Measurements from ENCODE around the gene PFKFB4. TPM values are rescaled to one million over a fixed set of nuclear protein-coding genes. Genes with fewer than 3 reads are reported as not detected.

The PFKFB4 gene
- 44.6 and 46.0 TPM in 2 replicates for total RNA-seq

GRCh38 chr3:48556796-48557626, at the start of gene PFKFB4:
PFKFB4 (minus strand) TSS chr3:48556803; CDS start chr3:48556777, 26 bp downstream.

GRCh38 chr3:48595075-48595525, 38.5 kb upstream of the PFKFB4 start, which contains the start of gene COL7A1:
COL7A1 (minus strand) TSS chr3:48595329; CDS start chr3:48595159, 170 bp downstream.

DNA sequence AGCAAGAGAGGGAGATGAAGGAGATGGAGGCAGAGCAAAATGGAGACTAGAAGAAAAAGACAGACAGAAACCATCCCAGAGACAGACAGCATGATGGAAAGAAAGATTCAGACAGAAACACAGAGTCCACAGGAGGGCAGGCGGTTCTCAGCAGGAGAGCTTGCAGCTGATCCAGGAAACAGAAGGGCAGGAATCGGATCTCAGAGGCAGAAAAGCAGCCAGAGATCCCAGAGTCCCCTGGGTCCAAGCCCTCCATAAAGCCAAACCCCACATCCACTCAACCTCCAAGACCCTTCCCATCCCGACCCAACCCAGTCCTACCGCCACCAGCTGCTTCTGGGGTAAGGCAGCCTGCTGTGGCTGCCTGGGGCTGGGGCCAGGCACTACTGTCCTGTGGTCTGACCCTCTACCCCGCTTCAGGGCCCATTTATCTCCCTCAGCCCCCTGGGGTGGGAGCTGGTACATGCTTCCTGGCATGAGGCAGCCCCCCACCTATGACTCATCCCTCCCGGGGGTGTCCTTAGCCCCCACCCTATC, 6.8 kb upstream of the PFKFB4 start, which contains the start of gene UCN2:
Gene UCN2, minus strand, starts transcription at position 400 of the 537 bp plus-strand sequence. CDS start 657 bp downstream, outside the sequence.

DNA sequence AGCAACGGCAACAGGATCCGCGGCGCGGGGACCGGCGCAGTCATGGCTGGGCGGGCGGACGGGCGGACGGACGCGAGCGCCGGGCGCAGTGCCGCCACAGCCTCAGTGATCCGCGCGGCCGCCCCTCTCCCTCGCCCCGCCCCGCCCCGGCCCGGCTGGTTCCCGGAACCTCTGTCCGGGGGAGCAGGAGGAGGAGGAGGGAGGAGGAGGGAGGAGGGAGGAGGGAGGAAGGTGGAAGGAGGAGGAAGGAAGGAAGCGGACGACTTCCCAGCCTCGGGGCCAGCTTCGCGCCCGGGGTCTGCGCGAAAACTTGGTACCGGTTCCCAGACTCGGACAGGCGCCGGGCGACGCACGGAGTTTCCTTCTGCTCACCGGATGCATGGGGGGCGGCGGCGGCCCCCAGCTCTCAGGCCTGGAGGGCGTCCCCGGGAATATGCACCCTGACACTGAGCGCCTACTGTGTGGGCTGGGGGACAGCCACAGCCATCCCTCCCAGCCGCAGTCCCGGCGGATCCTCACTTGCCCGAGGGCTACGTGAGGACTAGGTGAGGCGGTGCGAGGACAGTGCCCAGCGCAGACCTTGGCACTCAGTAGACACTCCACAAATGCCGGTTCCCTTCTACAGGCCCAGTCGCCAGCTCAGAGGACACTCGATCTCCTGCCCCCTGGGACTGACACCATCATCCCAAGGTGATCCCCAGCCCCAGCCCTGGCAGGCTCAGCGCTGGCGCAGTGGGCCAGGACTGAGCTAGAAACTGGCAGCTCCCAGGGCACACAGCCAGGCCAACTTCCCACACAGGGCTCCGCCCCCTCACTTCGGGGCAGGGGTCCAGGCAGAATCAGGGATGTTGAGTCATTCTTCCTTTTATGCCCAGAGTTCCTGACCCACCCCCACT, 52.3 kb downstream of the PFKFB4 start, which contains the start of gene SHISA5:
Gene SHISA5, minus strand, starts transcription at position 124 of the 896 bp plus-strand sequence. Its CDS starts 80 bp downstream, at position 44.

Other genes starting within 250 kb of the PFKFB4 start
- not detected in 2 replicates for gene SPINK8, start 223.1 kb downstream of the PFKFB4 start, total RNA-seq
- gene FBXW12, start 184.6 kb downstream of the PFKFB4 start, total RNA-seq, result not detected in 2 replicates
- 33.6 and 45.5 TPM in 2 replicates for gene PLXNB1, start 126.7 kb downstream of the PFKFB4 start, total RNA-seq
- gene CCDC51, start 116.7 kb downstream of the PFKFB4 start, total RNA-seq, result 19.6 and 20.1 TPM in 2 replicates
- 177 and 213 TPM in 2 replicates for gene TMA7, start 116.5 kb downstream of the PFKFB4 start, total RNA-seq
- 4.2 and 5.3 TPM in 2 replicates for gene ATRIP, start 110.1 kb downstream of the PFKFB4 start, total RNA-seq
- 103 and 130 TPM in 2 replicates for gene SHISA5, start 52.6 kb downstream of the PFKFB4 start, total RNA-seq
- gene UCN2, start 7.0 kb upstream of the PFKFB4 start, total RNA-seq, result 2.1 and 2.3 TPM in 2 replicates
- gene COL7A1, start 38.5 kb upstream of the PFKFB4 start, total RNA-seq, result 52.0 and 55.2 TPM in 2 replicates
- 276 and 300 TPM in 2 replicates for gene UQCRC1, start 52.8 kb upstream of the PFKFB4 start, total RNA-seq
- gene TMEM89, start 65.0 kb upstream of the PFKFB4 start, total RNA-seq, result not detected in 2 replicates
- gene SLC26A6, start 78.7 kb upstream of the PFKFB4 start, total RNA-seq, result 19.0 and 22.9 TPM in 2 replicates
- 0.89 and 3.1 TPM in 2 replicates for gene CELSR3, start 106.1 kb upstream of the PFKFB4 start, total RNA-seq
- gene NCKIPSD, start 129.1 kb upstream of the PFKFB4 start, total RNA-seq, result 10.1 and 16.5 TPM in 2 replicates
- gene IP6K2, start 160.4 kb upstream of the PFKFB4 start, total RNA-seq, result 40.1 and 52.0 TPM in 2 replicates

Measured in smooth muscle cell of the umbilical artery (primary cell).